ENCODE measurements around the gene PIP5K1B.

Gene PIP5K1B

DNA sequence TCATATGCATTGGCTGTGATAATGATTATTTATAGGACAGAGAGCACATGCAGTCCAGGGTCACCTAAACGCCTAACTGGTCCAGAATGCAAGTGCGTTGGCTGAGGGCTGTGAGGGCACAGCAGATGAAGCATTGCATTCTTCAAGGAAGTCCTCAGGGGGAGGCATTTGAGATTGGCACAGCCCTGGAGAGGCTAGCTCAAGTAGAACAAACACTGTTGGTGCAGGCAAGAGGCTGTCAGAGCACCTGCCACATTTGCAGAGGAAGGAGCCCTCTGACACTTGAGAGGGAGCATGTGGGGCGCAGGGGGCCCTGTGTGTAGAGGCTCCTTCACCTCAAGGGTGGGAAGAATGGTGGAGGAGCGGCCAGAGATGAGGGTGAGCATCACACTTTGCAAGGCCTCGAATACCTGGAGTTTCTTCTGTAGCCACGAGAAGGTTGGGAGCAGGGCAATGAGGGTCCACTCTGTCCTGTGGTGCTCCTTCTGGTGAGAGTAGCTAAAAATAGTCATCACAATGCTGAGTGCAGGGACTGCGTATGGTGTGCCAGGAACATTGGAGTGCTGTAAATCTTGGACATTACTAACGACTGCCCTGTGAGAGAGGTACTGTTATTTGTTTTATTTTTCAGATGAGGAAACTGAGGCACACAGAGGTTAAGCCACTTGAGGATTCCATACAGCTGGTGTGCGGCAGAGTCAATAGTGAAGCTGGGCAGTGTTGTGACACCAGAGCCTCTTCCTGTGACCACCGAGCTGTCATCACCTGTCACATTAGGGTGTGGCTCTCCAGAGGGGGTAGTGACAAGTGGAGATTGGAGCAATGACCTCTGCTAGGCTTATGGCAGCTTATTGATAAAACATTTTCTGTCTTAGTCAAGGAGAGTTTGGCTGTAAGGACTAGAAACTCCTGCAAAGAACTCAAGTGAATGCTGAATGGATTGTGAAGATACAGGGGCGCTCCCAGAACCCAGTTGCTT is 100.2 kb downstream of the PIP5K1B start:
- TF ChIP-seq, protein P1, sequence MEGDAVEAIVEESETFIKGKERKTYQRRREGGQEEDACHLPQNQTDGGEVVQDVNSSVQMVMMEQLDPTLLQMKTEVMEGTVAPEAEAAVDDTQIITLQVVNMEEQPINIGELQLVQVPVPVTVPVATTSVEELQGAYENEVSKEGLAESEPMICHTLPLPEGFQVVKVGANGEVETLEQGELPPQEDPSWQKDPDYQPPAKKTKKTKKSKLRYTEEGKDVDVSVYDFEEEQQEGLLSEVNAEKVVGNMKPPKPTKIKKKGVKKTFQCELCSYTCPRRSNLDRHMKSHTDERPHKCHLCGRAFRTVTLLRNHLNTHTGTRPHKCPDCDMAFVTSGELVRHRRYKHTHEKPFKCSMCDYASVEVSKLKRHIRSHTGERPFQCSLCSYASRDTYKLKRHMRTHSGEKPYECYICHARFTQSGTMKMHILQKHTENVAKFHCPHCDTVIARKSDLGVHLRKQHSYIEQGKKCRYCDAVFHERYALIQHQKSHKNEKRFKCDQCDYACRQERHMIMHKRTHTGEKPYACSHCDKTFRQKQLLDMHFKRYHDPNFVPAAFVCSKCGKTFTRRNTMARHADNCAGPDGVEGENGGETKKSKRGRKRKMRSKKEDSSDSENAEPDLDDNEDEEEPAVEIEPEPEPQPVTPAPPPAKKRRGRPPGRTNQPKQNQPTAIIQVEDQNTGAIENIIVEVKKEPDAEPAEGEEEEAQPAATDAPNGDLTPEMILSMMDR (IDR thresholded peaks at IDR 0.05; ENCODE audit: low read depth, low read length), result no peak
- H3K4me3 ChIP-seq (ENCODE audit: low read depth, low read length), result no peak overlapping the region

DNA sequence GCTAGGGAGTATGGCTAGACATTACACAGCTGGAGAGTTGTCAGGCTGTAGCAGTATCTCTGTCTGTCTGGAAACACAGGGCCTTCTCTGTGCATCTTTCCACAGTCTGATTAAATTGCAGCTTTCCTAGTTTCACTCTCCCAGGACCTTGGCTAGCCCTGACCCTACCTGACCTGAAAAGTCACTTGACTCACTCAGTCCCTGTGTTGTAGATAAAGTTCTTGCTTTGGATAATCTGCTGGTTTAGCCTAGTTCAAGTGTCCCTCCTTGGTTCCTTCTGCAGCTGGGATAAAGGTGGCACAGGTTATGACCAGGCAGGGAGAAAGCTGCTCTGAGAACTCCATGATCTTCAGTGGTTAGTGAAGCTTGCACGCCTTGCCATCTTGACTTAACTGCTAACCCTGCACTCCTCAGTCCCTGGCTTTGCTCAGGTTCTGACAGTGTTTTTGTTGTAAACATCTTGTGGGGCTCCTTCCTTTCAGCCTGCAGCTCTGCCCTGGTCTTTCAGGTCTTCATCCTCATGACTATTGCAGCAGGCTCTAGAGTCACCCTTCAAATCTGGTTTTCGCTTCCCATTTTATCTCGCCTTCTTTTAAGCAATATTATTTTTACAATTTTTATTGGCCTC is 101.0 kb downstream of the PIP5K1B start:
- no peak overlapping the region for H3K4me3 ChIP-seq (ENCODE audit: low read depth, low read length)
- TF ChIP-seq, protein P1 (IDR thresholded peaks at IDR 0.05; ENCODE audit: low read depth, low read length), result no peak

DNA sequence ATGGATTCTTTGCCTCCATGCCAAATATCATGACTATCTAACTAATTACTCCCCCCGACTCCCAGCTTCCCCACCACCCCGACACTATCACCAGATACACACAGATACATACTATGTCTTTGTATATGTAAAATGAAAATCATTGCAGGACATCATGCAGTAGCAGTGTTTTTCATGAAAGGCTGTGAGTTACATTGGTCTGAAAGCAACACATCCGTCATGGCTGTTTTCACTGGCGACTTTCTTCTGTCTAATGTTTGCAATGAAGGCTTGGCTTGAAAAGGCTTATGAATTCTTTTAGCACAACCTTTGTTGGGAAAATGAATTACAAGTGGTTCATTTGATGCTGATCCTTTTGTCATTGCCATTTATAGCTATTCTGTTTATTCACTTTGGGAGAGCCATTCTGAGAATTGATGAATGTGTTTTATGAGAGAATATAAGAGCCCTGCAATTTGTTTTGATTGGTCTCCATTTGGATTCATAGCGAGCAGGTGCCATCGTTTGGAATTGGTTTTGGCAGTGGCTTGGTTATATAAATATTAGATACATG is 103.4 kb downstream of the PIP5K1B start:
- TF ChIP-seq, protein P1 (IDR thresholded peaks at IDR 0.05; ENCODE audit: low read depth, low read length), result no peak
- no peak overlapping the region for H3K4me3 ChIP-seq (ENCODE audit: low read depth, low read length)

DNA sequence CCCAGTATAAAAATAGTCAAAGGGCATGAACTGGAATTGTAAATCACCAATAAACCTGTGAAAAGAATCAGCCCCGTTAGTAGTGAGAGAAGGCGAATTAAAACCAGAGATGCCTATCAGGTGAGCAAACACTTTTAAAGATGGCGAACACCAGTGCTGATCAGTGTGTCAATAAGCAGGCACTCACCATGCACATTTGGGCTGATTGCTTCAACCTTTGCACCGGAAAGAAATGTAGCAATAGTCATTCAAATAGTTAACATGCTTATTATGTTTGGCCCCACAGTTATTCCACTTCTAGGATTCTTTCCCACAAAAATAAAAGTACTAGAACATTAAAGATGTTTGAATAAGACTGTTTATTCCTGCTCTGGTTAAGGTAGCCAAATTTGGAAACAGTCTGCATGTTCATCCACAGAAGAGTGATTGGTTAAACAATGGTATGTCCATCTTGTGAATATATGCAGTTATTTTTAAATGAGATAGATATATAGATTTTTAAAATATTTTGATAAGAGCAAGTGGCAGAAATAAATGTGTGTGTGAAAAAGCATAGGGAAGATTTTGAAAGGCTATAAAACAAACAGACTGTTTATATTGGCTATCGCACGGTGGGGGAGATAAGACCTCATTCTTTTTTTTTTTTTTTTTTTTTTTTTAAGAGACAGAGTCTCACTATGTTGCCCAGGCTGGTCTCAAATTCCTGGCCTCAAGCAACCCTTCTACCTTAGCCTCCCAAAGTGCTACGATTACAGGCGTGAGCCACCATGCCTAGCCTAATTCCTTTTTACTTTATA is 112.2 kb downstream of the PIP5K1B start:
- TF ChIP-seq, protein P1 (IDR thresholded peaks at IDR 0.05; ENCODE audit: low read depth, low read length), result no peak
- no peak overlapping the region for H3K4me3 ChIP-seq (ENCODE audit: low read depth, low read length)

DNA sequence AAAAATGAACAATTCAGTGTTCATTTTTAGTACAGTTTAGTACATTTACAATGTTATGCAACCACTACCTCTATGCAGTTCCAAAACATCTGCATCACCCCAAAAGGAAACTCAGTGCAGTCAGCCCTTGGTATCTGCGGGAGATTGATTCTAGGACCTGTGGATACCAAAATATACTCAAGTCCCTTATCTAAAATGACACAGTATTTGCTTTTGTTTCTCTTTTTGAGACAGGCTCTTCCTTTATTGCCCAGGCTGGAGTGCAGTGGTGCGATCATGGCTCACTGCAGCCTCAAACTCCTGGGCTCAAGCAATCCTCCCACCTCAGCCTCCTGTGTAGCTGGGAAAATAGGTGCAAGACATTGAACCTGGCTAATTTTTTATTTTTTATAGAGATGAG is 114.0 kb downstream of the PIP5K1B start:
- H3K4me3 ChIP-seq (ENCODE audit: low read depth, low read length), result no peak overlapping the region
- TF ChIP-seq, protein P1 (IDR thresholded peaks at IDR 0.05; ENCODE audit: low read depth, low read length), result no peak

DNA sequence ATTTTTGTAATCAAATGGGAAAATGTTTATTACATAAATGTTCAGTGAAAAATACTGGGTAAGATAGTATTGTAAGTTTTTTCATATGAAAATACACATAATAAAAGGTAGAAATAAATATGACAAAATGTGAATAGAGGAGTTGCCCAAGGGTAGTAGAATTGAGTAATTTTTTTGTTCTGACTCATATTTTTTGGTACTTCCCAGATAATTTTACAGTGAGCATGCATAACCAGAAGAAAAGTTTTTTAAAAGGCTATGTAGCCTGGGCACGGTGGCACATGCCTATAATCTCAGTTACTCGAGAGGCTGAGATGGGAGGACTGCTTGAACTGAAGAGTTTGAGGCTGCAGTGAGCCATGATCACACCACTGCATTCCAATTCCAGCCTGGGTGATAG is 116.9 kb downstream of the PIP5K1B start:
- H3K4me3 ChIP-seq (ENCODE audit: low read depth, low read length), result no peak overlapping the region
- TF ChIP-seq, protein P1 (IDR thresholded peaks at IDR 0.05; ENCODE audit: low read depth, low read length), result no peak
